ENCODE results near the gene DGKH.

DGKH gene

DNA sequence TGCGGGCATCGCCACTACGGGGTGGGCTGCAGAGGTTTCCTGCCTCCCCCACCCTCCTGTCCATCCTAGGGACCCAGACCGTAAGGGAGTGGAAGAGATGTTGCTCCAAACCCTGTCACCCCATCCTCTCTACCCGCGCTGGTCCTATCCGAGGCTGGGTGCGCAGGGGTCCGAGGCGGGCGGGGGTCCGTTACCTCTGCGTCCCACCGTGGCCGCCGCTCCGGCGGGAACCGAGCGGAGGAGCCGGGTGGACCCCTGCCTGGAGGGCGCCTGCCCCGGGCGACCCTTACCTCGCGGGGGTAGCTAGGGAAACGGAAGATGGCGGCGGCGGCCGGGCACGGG lies at the start of gene DGKH:
DGKH (plus strand) TSS at position 307 of the 342 bp plus-strand sequence. CDS start 126 bp downstream, outside the sequence.
- FAIRE-seq, result no peak

DNA sequence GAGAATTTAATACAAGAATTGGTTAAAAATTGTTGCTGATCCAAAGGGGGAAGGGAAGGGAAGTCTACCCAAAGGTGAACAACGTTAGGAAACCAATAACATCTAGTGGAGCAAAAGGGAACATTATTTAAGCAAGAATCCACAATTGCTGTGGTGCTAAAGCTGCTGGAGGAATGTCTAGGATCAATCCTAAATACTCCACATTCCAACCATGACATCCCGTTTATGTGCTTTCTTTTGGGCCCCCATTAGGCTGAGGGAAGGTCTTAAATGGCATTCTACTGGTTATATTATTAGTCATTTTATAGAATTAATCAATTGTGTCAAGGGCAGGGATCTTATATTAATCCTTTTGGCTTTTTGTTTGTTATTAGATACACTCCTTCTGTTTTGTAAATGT lies 47.6 kb upstream of the DGKH start:
- FAIRE-seq, result no peak

DNA sequence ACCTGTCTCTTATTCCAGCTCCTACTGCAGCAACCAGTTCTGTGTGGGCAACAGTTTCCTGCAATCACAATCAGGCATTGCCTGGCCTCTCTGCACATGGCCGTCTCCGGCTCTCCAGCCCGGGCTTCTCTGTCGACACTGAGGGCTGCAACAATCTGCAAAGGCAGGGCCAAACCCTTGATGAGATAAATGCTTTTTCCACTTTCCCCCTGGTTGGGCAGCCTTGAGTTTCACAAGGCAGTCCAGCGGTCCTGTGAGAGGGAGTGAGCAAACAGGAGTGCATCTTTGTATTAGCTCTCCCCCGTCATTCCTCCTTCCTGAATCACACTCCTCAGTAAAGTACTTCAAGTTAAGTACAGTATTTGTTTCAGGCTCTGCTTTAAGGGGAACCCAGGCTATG lies 46.9 kb upstream of the DGKH start:
- FAIRE-seq, result no peak

- no peak for FAIRE-seq
Observed at GRCh38 chr13:42002066-42002465, 46.4 kb upstream of the DGKH start.

DNA sequence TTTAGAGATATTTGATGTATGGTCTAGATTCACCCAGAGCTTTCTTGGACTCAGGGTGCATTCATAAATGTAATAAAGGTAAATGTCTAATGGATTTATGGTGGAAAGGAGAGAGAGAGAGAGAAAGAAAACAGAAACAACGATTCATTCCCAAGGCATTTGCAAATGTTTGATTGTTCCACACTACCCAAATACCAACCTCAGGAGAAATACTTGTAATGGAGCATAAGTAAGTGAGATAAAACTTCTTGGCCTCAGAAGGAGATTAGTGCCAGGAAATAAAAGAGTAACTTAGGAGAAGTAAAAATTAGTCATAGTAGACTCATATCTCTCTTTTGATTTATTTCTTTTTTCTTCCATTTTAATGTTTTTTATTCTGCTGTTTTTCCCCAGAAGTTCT lies 40.6 kb upstream of the DGKH start:
- FAIRE-seq, result no peak

DNA sequence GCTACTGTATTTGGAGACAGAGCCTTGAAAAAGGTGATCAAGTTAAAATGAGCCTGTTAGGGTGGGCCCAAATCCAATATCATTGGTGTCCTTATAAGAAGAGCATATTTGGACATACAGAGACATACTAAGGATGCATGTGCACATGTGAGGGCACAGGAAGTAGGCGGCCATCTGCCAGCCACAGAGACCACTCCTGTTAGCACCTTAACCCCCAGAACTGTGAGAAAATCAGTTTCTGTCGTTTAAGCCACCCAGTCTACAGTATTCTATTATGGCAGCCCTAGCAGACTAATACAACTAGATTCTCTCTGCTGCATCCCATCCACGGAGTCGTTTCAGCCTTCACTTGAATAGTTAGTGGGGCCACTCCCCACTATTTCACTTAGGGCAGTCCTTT lies 39.4 kb upstream of the DGKH start:
- FAIRE-seq, result no peak

GRCh38 chr13:42011601-42012350 lies 36.7 kb upstream of the DGKH start:
- no peak for FAIRE-seq

DNA sequence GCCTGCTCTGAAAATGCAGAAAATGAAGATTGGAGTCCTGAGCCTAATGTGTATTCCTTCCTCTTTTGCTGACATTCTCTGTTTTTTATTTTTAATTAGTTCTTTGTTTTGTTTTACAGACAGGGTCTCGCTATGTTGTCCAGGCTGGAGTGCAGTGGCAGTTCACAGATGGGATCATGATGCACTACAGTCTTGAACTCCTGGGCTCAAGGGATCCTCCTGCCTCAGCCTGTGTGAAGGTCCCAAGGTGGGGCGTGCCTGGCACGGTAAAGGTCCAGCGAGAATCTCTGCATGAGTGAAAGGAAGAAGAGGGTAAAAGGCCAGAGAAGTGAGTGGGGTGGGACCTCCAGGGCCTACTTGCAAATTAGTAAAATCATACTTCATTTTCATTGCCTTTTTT lies 34.3 kb upstream of the DGKH start:
- FAIRE-seq, result no peak

DNA sequence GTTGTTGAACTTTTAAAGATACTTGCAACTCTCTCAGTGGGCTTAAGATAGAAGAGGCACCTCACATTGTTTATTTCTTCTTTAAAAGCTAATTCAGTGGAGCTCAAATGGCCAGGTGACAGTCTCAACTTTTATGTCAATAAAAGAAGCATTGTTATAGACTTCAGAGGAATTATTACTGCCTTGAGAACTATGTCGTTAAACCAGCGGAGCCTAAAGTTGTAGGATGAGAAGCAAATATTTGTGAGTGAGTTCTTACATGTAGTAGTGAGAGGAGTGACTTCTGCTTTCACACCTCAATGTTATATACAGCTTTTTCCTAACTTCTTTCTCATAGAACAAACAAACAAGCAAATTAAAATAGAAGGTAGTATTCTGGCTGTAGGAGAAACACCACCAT lies 31.2 kb upstream of the DGKH start:
- no peak for FAIRE-seq

GRCh38 chr13:42021851-42022250 lies 26.6 kb upstream of the DGKH start:
- FAIRE-seq, result no peak

- no peak for FAIRE-seq
Observed at GRCh38 chr13:42022336-42022735, 26.1 kb upstream of the DGKH start.

- no peak for FAIRE-seq
Observed at GRCh38 chr13:42022796-42023493, 25.5 kb upstream of the DGKH start.

DNA sequence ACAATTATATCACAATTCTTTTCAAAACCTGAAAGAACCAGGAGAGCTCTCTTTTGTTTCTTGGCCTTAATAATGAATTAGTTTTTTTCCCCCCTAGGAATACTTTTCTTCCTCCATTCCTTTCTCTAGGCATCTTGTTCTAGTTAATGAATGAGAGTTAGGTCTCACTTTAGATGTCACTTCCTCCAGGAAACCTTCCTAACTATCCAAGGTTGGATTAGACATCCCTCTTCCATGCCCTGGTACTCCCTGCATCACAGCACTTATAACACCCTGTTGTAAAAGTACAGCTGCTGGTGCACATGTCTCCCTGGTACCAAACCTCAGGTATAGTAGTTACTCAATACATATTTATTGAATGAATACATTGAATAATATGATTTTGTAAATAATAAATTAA lies 21.2 kb upstream of the DGKH start:
- FAIRE-seq, result no peak

GRCh38 chr13:42028113-42028799 lies 20.2 kb upstream of the DGKH start:
- no peak for FAIRE-seq

- FAIRE-seq, result no peak
Observed at GRCh38 chr13:42035905-42036521, 12.4 kb upstream of the DGKH start.

DNA sequence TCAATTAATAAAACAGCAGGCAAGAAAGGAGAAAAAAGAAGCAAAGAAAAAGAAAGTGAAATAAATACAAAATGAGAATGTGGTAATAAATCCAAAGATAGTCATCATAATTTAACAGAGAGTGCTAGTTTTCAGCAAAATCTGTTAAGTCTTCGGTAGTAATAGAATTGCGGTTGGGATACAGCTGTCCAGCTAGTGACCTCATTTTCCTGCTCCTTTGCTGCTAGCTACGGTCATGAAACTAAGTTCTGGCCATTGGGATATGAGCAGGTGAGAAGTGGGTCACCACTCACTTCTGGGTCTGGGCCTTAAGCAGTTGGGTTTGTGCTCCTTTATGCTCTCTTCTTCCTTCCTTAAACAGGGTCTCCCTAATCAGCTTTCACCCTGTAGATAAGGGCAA lies 11.7 kb upstream of the DGKH start:
- FAIRE-seq, result no peak

- no peak for FAIRE-seq
Observed at GRCh38 chr13:42038661-42039456, 9.6 kb upstream of the DGKH start.

- no peak for FAIRE-seq
Observed at GRCh38 chr13:42039457-42039945, 8.9 kb upstream of the DGKH start.

GRCh38 chr13:42039946-42040729 lies 8.3 kb upstream of the DGKH start:
- FAIRE-seq, result no peak

DNA sequence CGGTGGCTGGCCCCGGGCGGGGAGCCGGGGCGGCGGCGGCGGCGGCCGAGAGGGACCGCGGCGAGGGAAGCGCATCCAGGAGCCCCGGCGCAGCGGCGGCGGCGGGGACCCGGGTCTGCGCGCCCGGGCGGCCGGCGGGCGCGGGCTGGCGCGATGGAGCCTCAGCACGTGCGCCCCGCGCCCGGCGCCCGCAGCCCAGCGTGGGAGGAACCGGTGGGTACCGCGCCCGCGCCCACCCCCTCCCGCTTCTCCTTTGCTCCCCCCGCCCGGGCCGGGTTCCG lies 7.8 kb upstream of the DGKH start:
- FAIRE-seq, result no peak

- no peak for FAIRE-seq
Observed at GRCh38 chr13:42041011-42041683, 7.3 kb upstream of the DGKH start.

DNA sequence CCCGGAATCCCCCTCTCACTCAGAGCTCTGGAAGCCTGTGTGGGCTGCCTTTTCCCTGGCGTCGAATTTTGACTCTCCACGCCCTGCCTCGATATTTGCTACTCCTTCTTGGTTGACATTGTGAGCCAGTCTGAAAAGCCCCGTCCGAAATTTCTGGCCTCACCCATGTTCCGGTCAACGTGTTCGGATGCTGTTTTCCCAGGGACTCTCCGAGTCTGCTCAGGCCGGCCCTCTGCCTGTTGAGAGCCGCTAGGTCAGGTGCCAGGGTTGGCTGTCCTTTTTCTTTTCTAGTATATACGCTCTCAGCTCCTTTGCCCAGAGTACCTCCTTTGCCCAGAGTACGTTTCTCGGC lies 6.8 kb upstream of the DGKH start:
- no peak for FAIRE-seq

Measured in A204.1 (cell line).